Measurements from ENCODE around the gene PLPP6. TPM values are rescaled to one million over a fixed set of nuclear protein-coding genes. Genes with fewer than 3 reads are reported as not detected.

Gene PLPP6
- total and polyA plus RNA-seq, 12 donors = 2.2 to 17.1 (median 11.1) TPM

DNA sequence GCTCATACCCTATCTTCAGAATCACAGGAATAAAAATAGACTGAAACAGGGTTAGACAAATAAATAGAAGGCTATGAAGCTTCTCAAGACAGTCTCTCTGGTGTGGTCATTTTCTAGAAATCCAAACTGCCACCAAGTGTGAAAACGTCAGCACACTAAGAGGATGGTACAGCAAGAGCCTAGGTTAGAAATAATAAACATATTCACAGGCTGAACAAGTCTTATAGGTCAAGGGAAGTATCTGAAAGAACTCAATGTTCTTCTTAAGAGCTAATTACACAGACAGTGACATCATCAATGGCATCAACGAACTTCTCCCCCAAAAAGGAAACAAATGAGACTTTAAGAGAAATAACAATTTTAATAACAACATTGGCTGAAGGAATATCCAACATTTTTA is 22.7 kb upstream of the PLPP6 start:
- WGBS, 4 donors = 38 to 53% (median 40%) methylated on average over 2 of the region's 2 CpGs
- H3K4me3 ChIP-seq = no peak overlapping the region
- H3K27me3 ChIP-seq = no peaks in the 10 kb centered on the region
- no peak for DNase-seq
- no peaks in the 10 kb centered on the region for H3K9me3 ChIP-seq (replicated peaks in 1 of 3)
- TF ChIP-seq, protein P1, sequence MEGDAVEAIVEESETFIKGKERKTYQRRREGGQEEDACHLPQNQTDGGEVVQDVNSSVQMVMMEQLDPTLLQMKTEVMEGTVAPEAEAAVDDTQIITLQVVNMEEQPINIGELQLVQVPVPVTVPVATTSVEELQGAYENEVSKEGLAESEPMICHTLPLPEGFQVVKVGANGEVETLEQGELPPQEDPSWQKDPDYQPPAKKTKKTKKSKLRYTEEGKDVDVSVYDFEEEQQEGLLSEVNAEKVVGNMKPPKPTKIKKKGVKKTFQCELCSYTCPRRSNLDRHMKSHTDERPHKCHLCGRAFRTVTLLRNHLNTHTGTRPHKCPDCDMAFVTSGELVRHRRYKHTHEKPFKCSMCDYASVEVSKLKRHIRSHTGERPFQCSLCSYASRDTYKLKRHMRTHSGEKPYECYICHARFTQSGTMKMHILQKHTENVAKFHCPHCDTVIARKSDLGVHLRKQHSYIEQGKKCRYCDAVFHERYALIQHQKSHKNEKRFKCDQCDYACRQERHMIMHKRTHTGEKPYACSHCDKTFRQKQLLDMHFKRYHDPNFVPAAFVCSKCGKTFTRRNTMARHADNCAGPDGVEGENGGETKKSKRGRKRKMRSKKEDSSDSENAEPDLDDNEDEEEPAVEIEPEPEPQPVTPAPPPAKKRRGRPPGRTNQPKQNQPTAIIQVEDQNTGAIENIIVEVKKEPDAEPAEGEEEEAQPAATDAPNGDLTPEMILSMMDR (IDR thresholded peaks at IDR 0.05) = no peak
- no peak for TF ChIP-seq POLR2A (IDR thresholded peaks at IDR 0.05)
- intact Hi-C loops (cut with DNase I) = no loop called here
- H3K27ac ChIP-seq = no peak overlapping the region
- H3K36me3 ChIP-seq (replicated peaks in 1 of 2) = no peaks in the 10 kb centered on the region
- H3K4me1 ChIP-seq (replicated peaks in 1 of 2) = no peaks in the 10 kb centered on the region

DNA sequence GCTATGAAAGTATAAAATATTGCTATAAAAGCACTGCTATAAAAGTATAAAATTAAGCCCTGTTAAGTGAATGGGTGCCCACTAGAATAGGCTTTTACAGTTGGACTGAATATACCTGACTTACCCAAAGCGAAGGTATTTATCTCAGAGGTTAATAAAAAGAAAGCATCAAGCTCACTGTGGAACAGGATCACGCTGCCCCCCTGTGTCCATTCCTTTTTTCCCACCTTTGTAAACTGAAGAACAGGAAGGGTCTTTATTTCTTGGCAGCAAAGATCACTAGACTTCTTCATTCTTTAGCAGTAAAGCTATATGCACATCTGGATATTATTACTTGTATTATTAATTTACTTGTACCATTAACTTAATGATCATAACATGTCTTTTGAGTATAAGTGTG is 22.1 kb upstream of the PLPP6 start:
- Histone ChIP-seq H3K4me3 (no peak overlapping the region), H3K9me3 (replicated peaks in 1 of 3) (no peaks in the 10 kb centered on the region), H3K27ac (no peak overlapping the region), H3K36me3 (replicated peaks in 1 of 2) (no peaks in the 10 kb centered on the region), H3K4me1 (replicated peaks in 1 of 2) (no peaks in the 10 kb centered on the region), H3K27me3 (no peaks in the 10 kb centered on the region)
- TF ChIP-seq, protein P1 (IDR thresholded peaks at IDR 0.05) = peak; percentile 17 to 52 (median 42)
- no peak for TF ChIP-seq POLR2A (IDR thresholded peaks at IDR 0.05)
- intact Hi-C loops (cut with DNase I) = loop anchor here in 1 of 2 donors (5.0 kb wide), 1 partner anchor 258 kb away; no protein-coding TSS in a partner anchor
- 66 to 73% (median 68%) methylated on average over 2 of the region's 2 CpGs for WGBS, 4 donors
- peak in 3 of 7 donors; percentile 32 to 69 (median 33) for DNase-seq

DNA sequence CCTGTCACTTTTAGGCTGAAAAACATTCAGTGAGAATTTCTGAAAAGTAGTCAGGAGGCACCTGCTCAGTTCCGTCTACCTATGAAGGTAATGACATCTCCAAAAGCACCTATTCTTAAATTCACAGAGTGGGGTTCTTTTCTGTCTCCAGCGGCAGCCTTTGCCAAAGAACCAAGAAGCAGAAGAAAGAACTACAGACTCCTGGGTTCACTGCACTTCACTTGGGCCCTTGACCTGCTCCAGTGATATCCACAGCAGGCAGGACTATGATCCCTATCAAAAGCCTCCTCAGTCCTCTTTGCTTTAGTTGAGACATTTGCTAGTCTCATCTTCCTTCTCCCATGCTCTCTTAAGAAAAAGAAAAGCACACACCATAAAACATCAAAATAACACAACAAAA is 19.7 kb upstream of the PLPP6 start:
- Histone ChIP-seq H3K36me3 (replicated peaks in 1 of 2) (no peaks in the 10 kb centered on the region), H3K9me3 (replicated peaks in 1 of 3) (no peaks in the 10 kb centered on the region), H3K4me3 (no peak overlapping the region), H3K27me3 (no peaks in the 10 kb centered on the region), H3K4me1 (replicated peaks in 1 of 2) (no peaks in the 10 kb centered on the region), H3K27ac (no peak overlapping the region)
- intact Hi-C loops (cut with DNase I) = loop anchor here in 1 of 2 donors (5.0 kb wide), 1 partner anchor 260 kb away; no protein-coding TSS in a partner anchor
- WGBS, 4 donors = 91 to 96% (median 92%) methylated on average over 2 of the region's 2 CpGs
- no peak for DNase-seq
- TF ChIP-seq, protein P1 (IDR thresholded peaks at IDR 0.05) = no peak
- TF ChIP-seq POLR2A (IDR thresholded peaks at IDR 0.05) = no peak

DNA sequence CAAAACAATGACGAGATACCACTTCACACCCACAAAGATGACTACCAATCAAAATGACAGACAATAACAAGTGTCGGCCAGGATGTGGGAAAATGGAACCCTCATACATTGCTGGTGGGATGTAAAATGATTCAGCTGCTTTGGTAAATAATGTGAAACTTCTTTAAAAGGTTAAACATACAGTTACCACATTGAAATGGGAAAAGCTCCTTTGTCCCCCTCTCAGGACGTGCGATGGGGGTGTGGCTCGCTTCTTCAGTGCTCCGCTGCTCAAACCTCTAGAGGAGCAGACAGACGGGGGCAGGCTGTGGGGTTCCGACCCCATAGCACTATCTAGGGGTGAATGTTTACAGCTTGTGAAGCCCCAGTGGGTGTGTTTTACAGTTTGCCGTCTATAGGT is 8.0 kb upstream of the PLPP6 start:
- Histone ChIP-seq H3K4me3 (no peak overlapping the region), H3K36me3 (replicated peaks in 1 of 2) (no peaks in the 10 kb centered on the region), H3K27ac (no peak overlapping the region), H3K27me3 (no peaks in the 10 kb centered on the region), H3K4me1 (replicated peaks in 1 of 2) (no peaks in the 10 kb centered on the region), H3K9me3 (replicated peaks in 1 of 3) (no peaks in the 10 kb centered on the region)
- DNase-seq = no peak
- 87 to 91% (median 89%) methylated on average over 9 of the region's 9 CpGs for WGBS, 4 donors
- intact Hi-C loops (cut with DNase I) = no loop called here
- TF ChIP-seq, protein P1 (IDR thresholded peaks at IDR 0.05) = no peak
- TF ChIP-seq POLR2A (IDR thresholded peaks at IDR 0.05) = no peak
